RKO (cell line): ENCODE results near the gene NMUR1.

ENCODE experiments used
- DNase-seq: peaks from one replicate; pipeline ENCODE4 v3.0.0-alpha.2; 2016; ENCODE audit warnings: low spot score

Gene NMUR1

GRCh38 chr2:231554327-231554726, 24.1 kb upstream of the NMUR1 start:
- no peak for DNase-seq

DNA sequence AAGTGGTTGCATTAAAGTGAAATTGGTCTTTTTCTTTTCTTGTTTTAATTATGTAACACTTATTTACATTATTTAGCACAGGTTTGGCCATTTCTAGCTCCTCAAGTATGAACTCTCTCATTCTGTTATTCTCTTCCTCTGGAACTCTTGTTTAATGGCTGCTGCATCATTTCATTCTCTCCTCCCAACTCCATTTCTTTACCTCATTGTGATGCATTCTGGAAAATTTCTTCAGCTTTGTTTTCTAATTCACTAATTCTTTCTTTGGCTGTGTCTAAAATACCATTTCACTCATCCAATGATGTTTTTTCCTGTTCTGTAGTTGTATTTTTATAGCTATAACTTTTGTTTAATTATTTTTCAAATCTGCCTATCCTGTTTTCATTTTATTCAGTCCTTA, 22.5 kb upstream of the NMUR1 start:
- no peak for DNase-seq

DNA sequence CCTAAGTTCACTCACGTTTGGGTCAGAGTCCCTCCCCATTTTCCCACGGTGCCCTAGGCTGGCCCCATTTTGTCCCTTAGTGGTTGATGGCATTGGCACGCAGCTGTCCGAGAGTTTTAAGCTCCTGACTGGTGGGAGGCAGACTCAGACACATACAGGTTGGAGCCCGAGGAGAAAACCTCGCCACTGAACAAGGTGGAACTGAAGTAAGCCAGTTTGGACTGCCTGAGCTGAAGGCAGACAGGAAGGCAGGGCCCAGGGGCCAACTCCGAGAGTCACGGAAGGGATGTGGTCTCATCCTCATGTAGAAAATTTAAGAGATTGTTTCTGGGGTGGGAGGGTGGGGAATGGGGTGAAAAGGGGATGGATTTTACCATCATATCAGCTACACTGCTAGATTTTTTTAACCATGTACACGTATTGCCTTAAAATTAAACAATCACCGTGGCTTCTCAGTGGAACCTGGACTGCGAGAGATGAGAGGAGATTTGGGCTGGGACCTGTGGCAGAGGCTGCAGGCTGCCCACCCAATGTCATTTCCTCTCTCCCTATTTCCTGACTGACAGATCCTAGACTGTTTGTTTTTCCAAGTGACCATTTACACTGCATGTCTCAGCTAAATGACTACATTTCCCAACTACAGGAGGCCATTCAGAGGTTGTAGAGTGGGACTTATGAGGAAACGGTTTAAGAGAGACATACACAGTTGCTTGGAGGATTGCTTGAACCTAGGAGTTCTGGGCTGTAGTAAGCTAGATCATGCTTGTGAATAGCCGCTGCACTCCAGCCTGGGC, 19.4 kb upstream of the NMUR1 start:
- DNase-seq, result no peak

DNA sequence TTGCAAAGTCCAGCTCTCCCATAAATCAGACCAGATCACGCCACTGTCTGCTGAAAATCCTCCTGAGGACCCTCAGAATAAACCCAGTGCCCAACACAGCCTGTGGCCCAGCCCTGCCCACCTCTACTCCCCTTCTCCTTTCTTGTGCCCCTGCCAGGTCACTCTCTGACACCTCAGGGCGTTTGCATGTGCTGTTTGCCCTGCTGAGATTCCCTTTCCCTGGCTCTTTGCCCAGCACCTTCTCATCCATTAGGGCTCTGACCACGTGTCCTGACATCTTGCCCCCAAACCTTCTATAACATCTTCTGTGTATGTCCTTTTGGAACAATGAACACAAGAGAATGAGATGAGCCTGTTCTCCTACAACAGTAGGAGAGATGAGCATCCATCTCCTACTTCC, 18.5 kb upstream of the NMUR1 start:
- no peak for DNase-seq

DNA sequence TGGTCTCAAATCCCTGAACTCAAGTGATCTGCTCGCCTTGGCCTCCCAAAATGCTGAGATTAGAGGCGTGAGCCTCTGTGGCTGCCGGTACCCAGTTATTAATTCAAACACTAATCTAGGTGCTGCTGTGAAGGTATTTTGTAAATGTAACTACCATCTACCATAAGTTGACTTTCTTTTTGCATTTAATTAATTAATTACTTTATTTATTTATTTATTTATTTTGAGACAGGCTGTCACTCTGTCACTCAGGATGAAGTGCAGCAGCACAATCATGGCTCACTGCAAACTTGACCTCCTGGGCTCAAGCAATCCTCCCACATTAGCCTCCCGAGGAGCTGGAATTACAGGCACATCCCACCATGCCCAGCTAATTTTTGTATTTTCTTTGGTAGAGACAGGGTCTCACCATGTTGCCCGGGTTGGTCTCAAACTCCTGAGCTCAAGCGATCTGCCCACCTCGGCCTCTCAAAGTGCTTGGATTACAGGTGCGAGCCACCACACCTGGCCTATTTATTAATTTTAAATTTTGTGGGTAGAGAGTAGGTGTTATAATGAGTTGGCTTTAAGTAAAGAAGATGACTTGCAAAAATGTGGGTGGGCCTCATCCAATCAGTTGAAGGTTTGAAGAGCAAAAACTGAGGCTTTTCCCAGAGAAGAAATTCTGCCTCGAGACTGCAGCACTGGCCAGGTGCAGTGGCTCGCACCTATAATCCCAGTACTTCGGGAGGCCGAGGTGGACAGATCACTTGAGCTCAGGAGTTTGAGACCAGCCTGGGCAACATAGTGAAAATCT, 17.3 kb upstream of the NMUR1 start:
- DNase-seq, result no peak

DNA sequence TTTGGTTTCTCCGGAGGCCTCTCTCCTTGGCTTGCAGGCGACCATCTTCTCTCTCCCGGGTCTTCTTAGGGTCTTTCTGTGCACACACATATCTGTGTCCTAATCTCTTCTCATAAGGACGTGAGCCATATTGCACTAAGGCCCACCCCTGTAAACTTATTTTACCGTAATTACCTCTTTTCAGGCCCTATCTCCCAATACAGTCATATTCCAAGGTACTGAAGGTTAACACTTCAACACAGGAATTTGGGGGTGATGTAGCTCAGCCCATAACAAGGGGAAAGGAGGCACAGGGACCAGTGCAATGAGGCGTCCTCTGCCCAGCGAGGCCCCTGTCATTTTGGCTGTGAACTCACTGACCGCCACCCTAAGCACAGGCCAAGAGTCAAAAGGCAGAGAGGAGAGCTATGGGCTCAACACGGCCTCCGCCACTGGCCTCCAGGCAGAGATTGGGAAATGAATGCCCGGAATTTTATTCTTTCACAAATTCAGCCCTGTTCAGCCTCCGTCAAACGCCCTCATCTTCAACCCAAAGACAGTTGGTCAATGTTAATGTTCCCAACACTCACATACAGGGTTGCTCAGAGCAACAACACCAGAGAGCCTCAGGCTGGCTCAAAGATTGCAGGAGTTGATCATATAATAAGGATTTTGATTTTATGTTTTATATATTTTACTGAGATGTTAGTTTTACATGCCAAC, 15.9 kb upstream of the NMUR1 start:
- no peak for DNase-seq

GRCh38 chr2:231545105-231545902, 15.1 kb upstream of the NMUR1 start:
- no peak for DNase-seq

- no peak for DNase-seq
Measured at GRCh38 chr2:231542136-231542535, 11.9 kb upstream of the NMUR1 start.

GRCh38 chr2:231541645-231542044, 11.4 kb upstream of the NMUR1 start:
- DNase-seq, result no peak

GRCh38 chr2:231539991-231540390, 9.7 kb upstream of the NMUR1 start:
- DNase-seq, result no peak

DNA sequence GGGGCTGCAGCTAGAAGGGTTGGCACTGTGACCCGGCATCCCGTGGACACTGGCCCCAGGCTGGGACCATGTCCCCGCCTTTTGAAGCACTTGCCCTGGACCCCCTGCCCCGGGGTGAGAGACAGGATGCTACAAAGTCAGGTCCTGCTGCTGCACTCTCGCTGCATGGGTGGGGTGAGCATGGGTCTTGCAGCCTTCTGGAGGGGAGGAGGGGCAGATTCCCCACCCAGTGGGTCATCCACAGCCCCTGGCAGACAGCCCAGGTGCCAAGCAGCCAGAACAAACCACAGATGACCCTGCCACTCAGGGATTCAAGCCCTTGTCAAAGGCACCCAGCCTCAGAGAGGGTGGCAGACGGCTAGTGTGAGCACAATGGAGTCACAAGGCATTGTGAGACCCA, 5.7 kb upstream of the NMUR1 start:
- no peak for DNase-seq

DNA sequence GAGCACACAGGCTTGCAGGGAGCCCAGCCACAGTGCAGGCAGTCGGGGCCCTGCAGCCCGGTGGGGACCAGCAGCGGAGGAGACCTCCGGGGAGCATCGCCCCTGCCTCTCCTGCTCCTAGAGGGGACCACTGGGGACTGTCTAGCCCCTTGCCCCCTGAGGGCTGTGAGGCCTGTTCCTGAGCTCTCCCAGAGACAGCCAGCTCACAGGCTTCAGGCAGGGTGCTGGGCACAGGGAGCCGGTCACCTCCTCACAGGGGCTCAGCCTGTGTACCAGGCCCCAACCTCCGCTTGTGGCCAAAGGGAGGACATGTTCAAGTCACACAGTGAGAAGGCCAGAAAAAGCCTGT, 3.5 kb upstream of the NMUR1 start:
- DNase-seq, result no peak

- DNase-seq, result no peak
Measured at GRCh38 chr2:231533086-231533776, 3.0 kb upstream of the NMUR1 start.

- no peak for DNase-seq
Measured at GRCh38 chr2:231532756-231533035, 2.5 kb upstream of the NMUR1 start.

- no peak for DNase-seq
Measured at GRCh38 chr2:231531883-231532755, 1.9 kb upstream of the NMUR1 start.

DNA sequence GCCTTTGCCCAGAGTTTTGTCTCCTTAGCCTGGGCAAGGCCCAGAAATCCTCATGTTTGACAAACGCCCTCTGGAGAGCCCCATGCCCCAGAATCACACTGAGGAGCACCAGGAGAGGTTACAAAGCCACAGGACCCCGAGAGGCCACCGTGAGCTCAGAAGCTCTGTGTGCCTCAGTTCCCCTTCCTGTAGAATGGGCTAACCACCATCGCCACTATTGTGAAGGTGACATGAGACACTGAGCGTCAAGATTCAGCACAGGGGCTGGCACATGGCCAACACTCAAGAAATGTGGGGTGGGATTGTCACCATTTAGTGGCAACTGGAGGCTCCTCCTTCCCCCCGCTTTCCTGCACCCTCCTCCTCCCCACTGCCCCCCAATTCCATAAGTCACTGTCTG, 1.2 kb upstream of the NMUR1 start:
- no peak for DNase-seq

- DNase-seq, result no peak
Measured at GRCh38 chr2:231528636-231529030, 1.6 kb downstream of the NMUR1 start.

- DNase-seq, result no peak
Measured at GRCh38 chr2:231527955-231528635, 2.1 kb downstream of the NMUR1 start.

DNA sequence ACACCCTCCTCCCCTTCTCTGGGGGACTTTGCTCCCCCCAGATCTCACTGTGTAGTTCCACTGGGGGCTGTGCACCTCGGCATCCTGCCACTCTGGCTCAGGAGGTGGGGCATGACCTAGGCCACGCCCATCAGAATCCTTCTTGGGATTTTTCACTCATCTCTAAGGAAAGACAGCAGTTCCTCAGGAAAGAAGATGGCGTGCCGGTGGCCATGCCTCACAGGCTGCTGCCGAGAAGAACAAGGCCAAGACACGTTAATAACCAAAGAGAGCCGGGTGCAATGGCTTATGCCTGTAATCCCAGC, 3.2 kb downstream of the NMUR1 start:
- no peak for DNase-seq

- no peak for DNase-seq
Measured at GRCh38 chr2:231526341-231527090, 3.7 kb downstream of the NMUR1 start.
